Stimulated activated naive CD8-positive, alpha-beta T cell treated with anti-CD3 and anti-CD28 coated beads, Interleukin-15, Interleukin-2, amounts not matched to agents 100 U/mL and 50 U/mL, for 24 hours (primary cell): Measurements from ENCODE around the gene TGFBR3.

ENCODE experiments used
- ATAC-seq: fragments of 150-1000 bp; cut with Tn5 transposase; one replicate; pipeline ENCODE4 v1.10.0; 2021
- DNase-seq: peaks from one replicate; pipeline ENCODE4 v3.0.0; 2021

TGFBR3 gene

DNA sequence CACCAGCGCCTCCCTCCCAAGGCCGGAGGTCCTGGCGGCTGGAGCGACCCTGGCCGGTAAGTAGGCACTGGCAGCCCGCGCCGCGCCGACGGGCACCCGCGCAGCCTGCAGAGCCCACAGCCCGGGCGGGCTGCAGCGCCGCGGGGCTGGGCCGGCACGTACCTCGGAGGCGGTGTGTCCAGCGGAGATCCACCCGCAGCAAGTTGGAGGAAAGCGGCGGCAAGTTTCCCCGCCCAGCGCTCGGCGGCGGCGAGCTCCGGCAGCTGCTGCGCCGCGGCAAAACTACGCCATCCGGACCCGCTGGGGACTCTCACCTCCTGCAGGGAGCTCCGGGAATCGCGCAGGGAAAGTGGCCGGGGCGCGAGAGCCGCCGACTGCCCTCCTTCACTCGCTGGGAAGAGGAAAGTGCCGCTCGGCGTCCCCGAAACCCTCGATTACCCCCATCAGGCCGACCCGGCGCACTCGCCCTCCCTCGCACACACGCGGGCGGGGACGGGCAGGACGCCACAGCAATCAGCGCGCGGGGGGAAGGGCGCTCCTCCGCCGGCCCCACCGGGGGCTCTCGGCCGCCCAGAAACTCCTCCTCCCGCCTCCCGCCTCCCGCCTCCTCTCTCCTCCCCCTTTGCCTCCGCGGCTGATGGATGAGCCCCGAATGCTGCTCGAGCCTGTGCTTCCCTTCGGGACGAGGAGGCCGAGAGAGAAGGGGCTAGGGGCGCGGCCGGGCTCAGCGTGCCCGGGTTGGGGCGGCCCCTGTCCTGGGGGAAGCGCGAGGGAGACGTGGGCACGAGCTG is at the start of gene TGFBR3:
Gene TGFBR3, minus strand, starts transcription at position 436 of the 791 bp plus-strand sequence. CDS start 24,620 bp downstream, outside the sequence.
- DNase-seq (peak; percentile 80), ATAC-seq (peak; percentile 74)

DNA sequence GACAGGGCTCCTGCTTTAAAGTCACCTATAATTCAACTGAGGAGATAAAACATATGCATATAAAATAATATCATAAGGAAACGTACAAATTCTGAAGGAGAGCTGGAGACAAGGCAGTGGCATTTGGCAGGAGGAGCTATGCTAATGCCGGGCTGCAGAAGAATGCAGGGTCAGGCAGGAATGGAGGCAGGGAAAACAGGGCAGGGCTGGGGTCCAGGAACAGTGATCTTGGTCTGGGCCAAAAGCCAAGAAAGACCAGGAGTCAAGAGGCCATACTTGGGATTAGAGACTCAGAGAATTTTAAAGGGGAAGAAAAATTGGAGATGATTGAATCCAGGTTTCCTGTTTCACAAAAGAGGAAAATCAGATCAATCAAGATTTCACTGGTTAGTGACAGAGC is 43.3 kb upstream of the TGFBR3 start:
- no peak for DNase-seq
- no peak for ATAC-seq

DNA sequence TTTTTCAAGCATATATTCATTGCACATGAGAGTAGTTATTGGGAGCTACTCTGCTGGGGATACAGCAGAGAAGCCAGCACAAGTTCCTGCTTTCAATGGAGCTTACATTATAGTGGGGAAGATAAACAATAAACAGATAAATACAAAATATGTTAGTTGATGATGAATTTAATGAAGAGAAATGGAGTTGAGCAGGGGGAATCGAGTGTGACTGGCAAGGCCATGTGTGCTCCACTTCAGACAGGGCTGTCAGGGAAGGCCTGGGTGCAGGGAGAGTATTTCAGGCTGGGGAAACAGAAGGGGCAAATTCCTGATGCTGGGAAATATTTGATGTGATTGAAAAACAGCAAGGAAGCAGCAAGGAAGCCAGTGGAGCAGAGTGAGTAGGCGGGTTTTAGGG is 42.1 kb upstream of the TGFBR3 start:
- ATAC-seq (no peak), DNase-seq (no peak)

DNA sequence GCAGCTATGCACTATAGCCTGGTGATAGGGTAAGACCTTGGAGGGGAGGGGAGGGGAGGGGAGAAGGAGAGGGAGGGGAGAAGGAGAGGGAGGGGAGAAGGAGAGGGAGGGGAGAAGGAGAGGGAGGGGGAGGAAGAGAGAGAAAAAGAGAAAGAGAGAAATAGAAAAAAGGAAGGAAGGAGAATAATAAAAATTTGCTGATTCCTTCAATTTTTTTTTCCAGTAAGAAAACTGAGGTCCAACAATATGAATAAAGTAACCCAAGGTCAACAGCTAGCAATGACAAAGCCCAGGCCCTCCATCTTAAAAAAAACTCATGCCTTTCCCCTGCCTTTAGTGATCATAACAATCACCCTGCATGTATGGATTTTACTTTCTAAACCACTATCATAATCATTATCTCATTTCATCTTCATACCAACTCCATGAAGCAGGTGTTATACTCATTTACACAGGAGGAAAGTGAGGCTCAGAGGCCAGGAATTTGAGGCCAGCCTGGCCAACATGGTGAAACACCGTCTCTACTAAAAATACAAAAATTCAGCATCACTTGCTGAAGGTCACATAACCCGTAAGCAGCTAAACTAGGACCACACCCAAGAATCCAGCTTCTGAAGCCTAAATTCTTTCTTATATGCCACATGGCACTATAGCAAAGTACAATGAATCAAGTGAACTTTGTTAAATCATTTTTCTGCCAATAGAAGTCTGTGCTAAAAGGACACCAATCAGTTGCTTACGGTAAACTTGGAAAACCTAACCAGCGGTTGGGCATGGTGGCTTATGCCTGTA is 39.9 kb upstream of the TGFBR3 start:
- DNase-seq (no peak), ATAC-seq (no peak)

DNA sequence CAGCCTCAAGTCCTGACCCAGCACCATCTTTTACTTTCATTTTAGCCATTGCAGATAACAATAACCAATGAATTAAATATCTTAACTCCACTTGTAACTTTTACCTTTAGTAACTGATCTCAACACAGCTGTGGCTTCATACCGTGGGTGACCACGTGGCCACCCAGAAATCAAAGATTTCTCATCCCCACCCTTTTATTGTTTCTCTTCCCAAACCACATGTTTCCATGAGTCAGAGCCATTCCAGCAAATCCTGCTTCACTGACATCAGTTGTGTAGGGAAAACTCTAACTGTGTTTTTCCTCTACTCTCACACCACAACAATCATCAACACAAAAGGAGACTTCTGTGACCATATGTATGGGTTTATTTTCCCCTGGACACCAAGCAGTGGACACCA is 38.2 kb upstream of the TGFBR3 start:
- ATAC-seq (no peak), DNase-seq (no peak)

DNA sequence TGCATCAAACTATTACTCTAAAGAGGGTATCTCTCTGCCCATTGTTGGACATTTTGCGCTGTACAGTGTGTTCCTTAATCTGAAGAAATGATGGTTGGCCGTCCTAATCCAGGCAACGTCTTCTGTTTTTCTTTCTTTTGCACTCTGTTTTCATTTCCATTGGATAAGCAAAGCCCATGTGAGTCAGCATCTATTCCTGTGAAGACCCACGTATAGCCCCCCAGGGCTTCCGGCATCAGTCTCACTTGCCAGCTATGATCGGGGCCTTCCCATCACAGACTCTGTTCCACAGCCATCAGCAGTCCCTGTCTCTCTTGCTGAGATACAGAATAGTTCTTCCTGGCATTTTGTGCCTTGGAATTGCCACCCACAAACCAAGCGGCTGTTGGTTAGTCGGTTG is 34.0 kb upstream of the TGFBR3 start:
- DNase-seq = no peak
- no peak for ATAC-seq

DNA sequence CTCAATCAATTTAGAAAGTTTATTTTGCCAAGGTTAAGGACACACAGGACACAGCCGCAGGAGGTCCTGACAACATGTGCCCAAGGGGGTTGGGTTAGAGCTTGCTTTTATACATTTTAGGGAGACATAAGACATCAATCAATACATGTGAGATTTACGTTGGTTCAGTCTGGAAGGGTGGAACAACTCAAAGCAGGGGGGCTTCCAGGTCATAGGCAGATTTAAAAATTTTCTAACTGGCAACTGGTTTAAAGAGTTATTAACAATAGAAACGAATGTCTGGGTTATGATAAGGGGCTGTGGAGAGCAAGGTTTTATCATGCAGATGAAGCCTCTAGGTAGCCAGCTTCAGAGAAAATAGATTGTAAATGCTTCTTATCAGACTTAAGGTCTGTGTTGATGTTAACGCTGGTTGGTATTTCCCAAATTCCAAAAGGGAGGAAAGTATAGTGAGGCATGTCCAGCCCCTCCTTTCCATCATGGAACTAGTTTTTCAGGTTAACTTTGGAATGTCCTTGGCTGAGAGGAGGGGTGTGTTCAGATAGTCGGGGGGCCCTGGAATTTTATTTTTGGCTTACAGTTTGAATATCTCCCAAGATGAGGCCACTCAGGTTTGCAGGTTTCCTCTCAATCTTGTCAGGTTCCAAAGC is 31.0 kb upstream of the TGFBR3 start:
- ATAC-seq = no peak

DNA sequence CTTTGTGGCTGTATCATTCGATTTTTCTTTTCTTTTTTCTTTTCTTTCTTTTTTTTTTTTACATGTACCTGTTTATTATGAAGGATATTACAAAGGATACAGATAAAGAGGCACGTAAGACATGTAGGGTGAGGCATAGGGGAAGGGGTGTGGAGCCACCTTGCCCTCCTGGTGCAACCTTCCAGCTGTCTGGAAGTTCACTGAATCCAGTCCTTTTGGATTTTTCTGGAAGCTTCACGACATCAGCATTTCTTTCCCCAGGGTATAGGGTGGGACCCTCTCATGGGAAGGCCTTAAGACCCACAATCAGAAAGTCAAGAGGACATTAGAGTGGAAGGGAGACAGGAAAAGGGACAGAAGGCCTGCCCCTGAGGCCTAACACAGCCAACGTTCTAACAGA is 30.1 kb upstream of the TGFBR3 start:
- ATAC-seq = no peak
- DNase-seq = no peak

More for the DNA sequence above, 31.0 kb upstream of the TGFBR3 start:
- DNase-seq = no peak

DNA sequence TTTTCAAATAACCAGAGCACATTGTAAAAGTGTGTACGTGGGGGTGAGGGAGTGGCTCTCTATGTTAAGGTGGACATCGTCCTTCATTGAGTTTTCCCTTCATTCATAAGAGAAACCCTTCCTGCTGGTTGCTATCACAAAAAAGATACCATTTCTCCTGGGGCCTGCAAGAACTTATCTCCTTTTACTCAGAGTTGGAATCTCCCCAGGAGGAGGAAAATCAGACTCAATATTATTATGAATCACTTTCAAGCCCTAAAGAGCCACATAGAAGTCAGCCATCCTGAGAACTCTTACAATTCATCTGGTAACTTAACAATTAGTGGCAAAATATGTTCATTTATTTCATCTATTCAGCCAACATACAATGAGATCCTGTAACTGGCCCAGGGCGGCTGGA is 27.1 kb upstream of the TGFBR3 start:
- DNase-seq = no peak
- ATAC-seq = no peak

DNA sequence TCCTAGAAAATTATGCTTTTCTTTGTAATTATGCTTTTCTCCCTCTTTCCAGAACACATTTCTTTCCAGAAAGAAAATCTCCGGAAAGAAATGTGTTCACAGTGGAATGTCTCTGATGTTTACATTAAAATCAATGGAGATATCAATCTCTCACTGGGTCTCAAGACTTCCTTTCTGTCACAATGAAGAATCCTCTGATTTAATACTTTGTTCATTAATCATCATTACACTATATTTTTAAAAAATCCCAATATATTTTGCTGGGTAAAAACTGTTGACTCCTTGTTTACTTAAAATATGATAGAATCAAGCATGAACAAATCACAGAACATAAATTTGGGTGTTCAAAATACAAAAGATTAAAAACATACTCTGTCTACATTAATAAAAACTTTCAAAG is 26.3 kb upstream of the TGFBR3 start:
- ATAC-seq = no peak

DNA sequence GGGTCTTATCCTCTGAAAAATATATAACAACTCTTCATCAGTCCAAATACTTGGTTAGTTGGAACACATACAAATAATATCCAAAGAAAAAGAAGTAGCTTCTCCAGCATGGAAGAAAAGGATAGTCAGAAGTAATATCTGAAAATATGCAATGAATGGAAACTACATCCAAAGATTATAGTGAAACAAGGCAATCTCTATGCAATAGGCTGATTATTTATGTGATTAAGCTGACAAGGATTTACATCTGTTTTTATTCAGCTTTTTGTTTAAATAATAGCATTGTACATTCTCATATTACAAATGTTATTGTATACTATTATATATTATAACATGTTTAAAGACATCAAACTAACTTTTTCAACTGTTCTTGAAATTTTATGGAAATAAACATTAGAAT is 15.3 kb upstream of the TGFBR3 start:
- DNase-seq (no peak), ATAC-seq (no peak)

More for the DNA sequence above, 26.3 kb upstream of the TGFBR3 start:
- DNase-seq = no peak

DNA sequence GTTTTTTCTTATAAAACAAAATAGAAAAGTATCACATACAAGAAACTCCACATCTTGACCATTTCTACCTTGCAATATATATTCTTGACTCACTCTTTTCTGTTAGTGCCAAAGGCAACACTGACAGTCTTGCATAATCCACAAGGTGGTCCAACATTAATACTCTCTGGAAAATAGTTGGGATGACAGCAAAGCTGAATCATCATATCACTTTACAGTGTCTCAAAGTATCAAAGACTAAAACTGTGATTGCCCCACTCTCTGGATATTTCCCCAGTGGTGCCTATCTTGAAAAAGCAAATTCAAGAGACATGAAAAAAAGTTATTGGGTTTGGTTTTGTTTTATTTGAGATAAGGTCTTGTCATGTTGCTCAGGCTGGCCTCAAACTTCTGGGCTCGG is 14.6 kb upstream of the TGFBR3 start:
- no peak for ATAC-seq
- DNase-seq = no peak

DNA sequence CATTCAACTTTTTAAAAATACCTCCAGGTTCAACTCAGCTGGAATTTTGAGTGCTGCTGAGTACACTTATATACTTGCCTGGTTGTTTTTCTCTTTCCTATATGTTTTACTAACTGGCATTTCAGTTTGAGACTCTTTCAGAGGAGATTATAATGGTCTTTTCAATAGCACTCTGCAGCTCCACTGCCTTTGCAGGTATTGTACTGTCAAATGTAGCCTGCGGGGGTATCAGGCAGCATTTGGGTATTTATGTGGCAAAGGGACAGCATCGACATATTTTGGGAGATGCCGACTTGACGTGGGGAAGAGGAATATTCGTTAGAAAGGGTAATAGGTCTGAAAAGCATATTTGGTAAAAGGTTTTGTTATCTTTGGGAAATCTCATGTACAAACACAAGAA is 11.1 kb upstream of the TGFBR3 start:
- no peak for DNase-seq
- ATAC-seq = no peak

DNA sequence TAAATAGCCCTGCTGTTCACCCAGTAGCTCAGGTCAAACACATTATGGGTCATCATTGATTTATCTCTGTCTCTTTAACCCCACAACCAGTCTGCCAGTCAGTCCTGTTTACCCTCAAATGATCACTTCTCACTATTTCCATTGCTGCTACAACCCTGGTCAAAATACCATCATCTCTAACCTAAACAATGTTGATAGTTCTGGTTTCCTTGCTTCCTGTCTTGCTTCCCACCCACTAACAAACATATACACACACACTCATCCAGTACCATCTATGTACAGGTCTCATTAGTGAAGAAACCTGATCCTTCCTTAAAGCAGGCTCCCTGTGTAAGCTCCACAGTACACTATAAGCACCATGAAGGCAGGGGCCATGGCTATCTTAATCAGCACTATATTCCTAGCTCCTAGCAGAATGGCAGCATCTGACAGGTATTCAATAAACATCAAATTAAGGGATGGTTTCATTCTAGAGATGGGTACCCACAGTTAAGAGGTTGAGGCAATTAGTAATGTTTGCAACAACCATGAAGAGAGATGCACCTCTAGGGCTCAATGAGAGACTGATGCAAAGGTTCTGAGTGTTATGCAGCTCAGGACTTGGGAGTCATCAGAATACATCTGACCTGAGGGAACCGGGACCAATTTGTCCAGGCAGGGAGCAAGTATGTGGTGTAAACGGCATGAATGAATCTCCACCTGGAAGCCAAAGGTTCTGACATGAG is 10.0 kb upstream of the TGFBR3 start:
- ATAC-seq (peak; percentile 44), DNase-seq (no peak)

DNA sequence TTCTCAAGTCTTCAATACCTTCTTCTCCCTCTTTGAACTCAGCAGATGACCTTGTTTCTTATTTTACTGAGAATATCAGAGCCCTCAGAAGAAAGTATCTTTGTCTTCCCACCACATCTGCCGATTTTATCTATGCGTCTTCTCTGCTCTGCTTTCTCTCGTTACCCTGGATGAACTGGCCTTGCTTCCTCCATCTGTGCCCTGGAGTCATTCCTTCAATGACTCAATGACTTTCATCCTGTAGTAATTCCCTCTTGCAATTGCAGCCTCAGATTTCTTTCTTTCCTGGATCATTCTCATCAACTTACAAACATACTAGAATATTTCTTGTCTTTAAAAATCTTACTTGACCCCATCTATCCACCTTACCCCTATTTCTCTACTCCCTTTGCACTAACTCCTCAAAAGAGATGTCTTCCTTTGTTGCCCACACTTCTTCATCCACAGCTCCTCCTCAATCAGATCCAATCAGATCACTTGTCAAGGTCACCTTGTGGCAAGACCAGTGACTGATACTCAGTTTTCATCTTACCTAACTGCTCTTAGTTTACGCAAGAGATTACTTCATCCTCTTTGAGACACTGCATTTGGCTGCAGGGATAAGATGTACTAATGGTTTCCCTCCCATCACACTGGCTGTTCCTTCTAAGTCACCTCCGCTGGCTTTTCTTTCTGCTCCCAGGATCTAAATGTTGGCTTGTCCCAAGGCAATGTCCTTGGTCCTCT is 8.2 kb upstream of the TGFBR3 start:
- ATAC-seq (no peak), DNase-seq (no peak)

DNA sequence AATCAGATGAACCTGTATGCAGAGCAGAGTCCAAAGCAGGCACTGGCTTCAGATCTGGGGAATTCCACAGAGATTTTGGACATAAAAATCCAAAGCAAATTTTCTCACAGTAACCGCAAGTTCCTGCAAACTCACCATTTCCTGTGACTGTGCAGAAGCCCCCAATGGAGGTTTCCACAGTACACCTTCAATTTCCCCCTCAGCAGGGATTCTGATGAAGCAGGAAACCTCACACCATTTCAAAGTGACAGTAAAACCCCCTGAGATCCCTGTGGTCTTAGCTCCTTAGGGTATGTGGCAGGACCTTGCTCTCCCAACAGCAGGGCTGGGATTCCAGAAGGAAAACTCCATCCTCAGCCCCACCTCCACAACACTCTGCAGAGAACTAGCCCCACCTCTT is 6.0 kb upstream of the TGFBR3 start:
- no peak for DNase-seq
- ATAC-seq = peak; percentile 58

DNA sequence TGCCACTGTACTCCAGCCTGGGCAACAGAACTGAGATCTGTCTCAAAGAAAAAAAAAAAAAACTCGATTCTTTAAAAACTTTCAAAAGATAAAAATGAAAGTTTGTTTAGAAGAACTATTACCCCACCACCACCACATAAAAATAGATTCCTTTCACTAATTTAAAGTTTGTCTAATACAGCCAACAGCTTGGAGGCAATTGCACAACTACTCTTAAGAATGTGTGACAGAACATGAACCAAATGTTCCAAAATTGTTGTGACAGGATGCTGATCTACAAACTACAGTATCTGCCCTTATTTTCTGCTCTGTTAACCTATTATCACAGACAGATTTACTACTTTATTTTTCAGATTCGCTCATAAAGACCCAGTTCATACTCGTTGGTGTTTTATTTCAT is 5.5 kb upstream of the TGFBR3 start:
- ATAC-seq = no peak
- DNase-seq = no peak

DNA sequence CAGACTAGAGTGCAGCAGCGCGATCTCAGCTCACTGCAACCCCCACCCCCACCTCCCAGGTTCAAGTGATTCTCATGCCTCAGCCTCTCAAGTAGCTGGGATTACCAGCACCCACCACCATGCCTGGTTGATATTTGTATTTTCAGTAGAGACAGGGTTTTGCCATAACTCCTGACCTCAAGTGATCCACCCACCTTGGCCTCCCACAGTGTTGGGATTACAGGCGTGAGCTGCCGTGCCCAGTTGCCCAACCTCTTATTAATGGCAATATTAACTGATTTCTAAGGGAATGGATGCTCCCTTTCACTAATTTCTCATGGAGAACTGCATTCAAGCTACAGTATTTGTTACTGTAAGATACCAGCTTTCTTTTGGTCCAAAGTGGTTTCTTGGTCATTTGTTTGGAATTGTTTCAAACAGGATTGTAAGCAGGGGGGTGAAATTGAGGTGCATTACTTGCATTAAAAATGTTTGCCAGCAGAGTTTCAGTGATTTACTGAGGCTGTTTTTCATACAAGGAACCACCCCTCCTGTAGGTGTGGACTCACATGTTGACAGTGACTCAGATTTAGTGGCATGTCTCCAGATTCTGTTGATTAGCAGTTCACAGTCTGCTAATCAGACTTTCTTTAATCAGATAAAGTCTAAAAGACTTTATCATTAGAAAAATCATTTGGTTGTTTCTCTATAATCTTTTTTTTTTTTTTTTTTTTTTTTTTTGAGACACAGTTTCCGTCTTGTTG is 3.9 kb upstream of the TGFBR3 start:
- DNase-seq (no peak), ATAC-seq (no peak)

DNA sequence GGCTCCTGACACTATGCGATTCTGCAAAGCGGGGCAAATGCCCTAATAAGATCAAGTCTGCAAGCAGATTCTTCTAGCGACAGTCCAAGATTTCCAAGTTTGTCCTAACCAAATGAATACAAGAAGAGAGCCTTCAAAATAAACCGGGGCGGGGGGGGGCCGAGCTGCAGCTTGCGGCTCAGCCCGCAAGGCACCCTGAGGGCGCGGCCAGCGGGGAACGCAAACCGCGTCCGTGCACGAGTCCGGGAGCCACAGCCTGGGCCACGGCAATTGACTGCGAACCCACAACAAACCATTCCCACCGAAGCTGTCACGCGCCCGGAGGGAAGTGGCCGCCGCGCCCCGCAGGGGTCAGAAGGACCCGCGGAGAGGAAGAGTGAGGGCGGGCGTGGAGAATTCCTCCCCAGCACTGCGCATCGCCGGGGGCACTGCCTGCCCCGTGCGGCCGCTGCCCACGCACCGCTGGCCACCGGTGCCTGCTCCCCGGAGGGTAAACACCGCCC is 687 bp downstream of the TGFBR3 start:
- peak; percentile 5 for ATAC-seq
- peak; percentile 37 for DNase-seq

DNA sequence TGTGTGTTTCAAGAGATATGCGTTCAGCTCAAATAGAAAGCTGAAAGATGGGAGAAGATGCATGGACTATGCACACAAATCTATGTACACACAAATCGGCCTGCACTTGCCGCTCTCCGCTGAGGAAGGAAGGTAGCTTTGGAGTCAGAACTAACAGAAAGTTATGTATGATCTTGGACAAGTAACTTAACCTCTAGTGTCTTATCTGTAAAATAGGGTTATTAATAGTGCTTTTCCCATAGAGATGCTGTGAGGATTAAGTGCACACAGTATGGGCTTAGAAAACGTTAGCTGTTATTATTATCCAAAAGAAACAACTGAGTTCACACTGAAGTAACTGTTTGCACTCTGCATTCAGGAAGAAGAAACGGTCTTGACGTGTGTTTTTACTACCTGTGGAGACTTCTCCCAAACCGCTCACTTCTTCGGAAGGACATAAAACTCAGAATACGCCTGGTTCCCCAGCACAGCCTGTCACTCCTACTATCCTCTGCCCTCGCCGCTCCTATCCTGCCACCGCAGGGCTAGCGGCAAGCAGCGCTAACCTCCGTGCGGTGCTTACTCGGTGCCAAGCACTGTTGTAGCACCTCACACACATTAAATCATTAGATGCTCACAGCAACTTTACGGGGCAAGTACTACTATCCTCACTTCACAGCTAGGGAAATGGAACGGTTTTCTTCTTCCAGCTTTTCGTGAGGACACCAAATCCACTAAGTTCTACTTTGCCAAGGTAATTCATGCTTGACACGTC is 1.3 kb downstream of the TGFBR3 start:
- ATAC-seq (peak; percentile 59), DNase-seq (peak; percentile 45)
